ENCODE results near the gene ENTPD2. TPM values are rescaled to one million over a fixed set of nuclear protein-coding genes. Genes with fewer than 3 reads are reported as not detected.

The ENTPD2 gene
- total RNA-seq, 4 donors from 2014 or later: 5.0 to 53.8 (median 28.9) TPM

- H3K27me3 ChIP-seq: no peaks in the 10 kb centered on the region
- H3K27ac ChIP-seq: no peak overlapping the region
- H3K4me3 ChIP-seq: no peak overlapping the region
- DNase-seq: no peak
- H3K9me3 ChIP-seq: no peaks in the 10 kb centered on the region
- H3K4me1 ChIP-seq: peaks cover 0 to 15% (median 8%) of the 10 kb centered on the region in 4 donors
- no peaks in the 10 kb centered on the region for H3K36me3 ChIP-seq
- no peak for TF ChIP-seq POLR2A (IDR thresholded peaks at IDR 0.05)
- no peak for TF ChIP-seq CTCF (IDR thresholded peaks at IDR 0.05)
These were observed 51.8 kb downstream of the ENTPD2 start for GRCh38 chr9:137001857-137002645.

DNA sequence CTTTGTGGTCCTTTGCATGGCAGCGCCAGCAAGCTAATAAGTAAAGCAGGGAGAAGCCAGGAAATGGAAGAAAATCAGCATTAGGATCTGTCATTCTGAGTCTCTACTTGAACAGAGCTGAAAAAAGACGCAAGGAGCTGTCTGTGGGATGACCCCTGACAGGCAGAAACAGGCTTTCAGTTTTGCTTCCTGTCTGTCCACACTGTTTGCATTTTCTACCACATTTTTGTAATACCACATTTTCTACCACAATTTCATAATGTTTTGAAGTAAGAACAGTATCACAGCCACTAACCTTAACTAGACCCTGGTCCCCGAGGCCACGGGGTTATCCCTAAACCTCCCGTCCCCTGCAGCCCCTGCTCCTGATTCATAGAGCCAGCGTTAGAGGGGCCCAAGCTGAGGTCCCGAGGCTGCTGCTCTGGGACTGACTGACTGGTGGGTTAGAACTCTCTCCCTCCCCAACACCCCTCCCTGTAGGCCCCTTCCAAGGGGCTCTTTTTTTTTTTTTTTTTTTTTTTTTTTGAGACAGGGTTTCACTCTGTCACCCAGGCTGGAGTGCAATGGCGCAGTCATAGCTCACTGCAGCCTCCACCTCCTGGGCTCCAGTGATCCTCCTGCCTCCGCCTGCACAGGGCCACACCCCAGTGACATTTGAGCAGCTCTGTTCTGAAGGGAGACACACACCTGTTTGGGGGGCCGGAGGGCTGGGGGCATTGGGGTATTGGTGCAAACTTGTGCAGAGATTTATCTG lies 53.5 kb downstream of the ENTPD2 start:
- Histone ChIP-seq H3K4me3 (peak overlapping the region in 1 of 4 donors; percentile 9), H3K27ac (peak overlapping the region; percentile 52 to 75 (median 66)), H3K9me3 (no peaks in the 10 kb centered on the region), H3K27me3 (no peaks in the 10 kb centered on the region), H3K36me3 (no peaks in the 10 kb centered on the region), H3K4me1 (peaks cover 3 to 26% (median 21%) of the 10 kb centered on the region in 4 donors)
- no peak for TF ChIP-seq CTCF (IDR thresholded peaks at IDR 0.05)
- peak in 1 of 3 donors; percentile 38 for DNase-seq

Small RNA genes lying within 50 kb of the gene (small RNA-seq; reads per million reads assigned to genes)
- gene RF00153: 0 to 0.06 reads per million in 2 donors

Other genes starting within 250 kb of the ENTPD2 start
- gene RABL6, start 246.1 kb downstream of the ENTPD2 start, total RNA-seq: 100 to 1,000 TPM in 3 of 4 donors, 10 to 100 TPM in 1; 98.4 to 187 (median 134) TPM
- gene AJM1, start 211.6 kb downstream of the ENTPD2 start, total RNA-seq: 10 to 100 TPM in 2 of 4 donors, 1 to 10 TPM in 2; 4.1 to 17.4 (median 9.2) TPM
- 100 to 1,000 TPM in 2 of 4 donors, 10 to 100 TPM in 2; 66.0 to 120 (median 96.5) TPM for gene PHPT1, start 204.7 kb downstream of the ENTPD2 start, total RNA-seq
- gene MAMDC4, start 201.7 kb downstream of the ENTPD2 start, total RNA-seq: 10 to 100 TPM; 30.8 to 50.4 (median 41.4) TPM
- 100 to 1,000 TPM; 299 to 676 (median 475) TPM for gene EDF1, start 187.8 kb downstream of the ENTPD2 start, total RNA-seq
- 10 to 100 TPM; 17.5 to 75.1 (median 22.2) TPM for gene TRAF2, start 167.5 kb downstream of the ENTPD2 start, total RNA-seq
- 100 to 1,000 TPM; 247 to 470 (median 336) TPM for gene FBXW5, start 109.3 kb downstream of the ENTPD2 start, total RNA-seq
- 100 to 1,000 TPM in 1 of 4 donors, 10 to 100 TPM in 2, not detected in 1; 24.9 to 148 (median 66.2) TPM for gene C8G, start 108.8 kb downstream of the ENTPD2 start, total RNA-seq
- gene LCN12, start 101.8 kb downstream of the ENTPD2 start, total RNA-seq: 1 to 10 TPM in 3 of 4 donors, not detected in 1; 1.8 to 8.7 (median 7.9) TPM
- gene PTGDS, start 76.6 kb downstream of the ENTPD2 start, total RNA-seq: 10 to 100 TPM in 2 of 4 donors, 1 to 10 TPM in 2; 1.2 to 21.5 (median 7.8) TPM
- gene LCNL1, start 71.1 kb downstream of the ENTPD2 start, total RNA-seq: under 1 TPM in 2 of 4 donors, not detected in 2; 0.28 to 0.83 TPM
- 10 to 100 TPM; 52.3 to 92.4 (median 63.0) TPM for gene PAXX, start 61.6 kb downstream of the ENTPD2 start, total RNA-seq
- 1 to 10 TPM in 1 of 4 donors, not detected in 3; 3.3 TPM for gene CLIC3, start 57.5 kb downstream of the ENTPD2 start, total RNA-seq
- 10 to 100 TPM; 46.4 to 69.0 (median 49.0) TPM for gene ABCA2, start 25.8 kb downstream of the ENTPD2 start, total RNA-seq
- not detected for gene FUT7, start 22.0 kb downstream of the ENTPD2 start, total RNA-seq
- gene NPDC1, start 7.9 kb downstream of the ENTPD2 start, total RNA-seq: 100 to 1,000 TPM in 2 of 4 donors, 10 to 100 TPM in 2; 54.2 to 106 (median 83.8) TPM
- 10 to 100 TPM in 1 of 4 donors, 1 to 10 TPM in 3; 5.6 to 12.4 (median 7.9) TPM for gene SAPCD2, start 16.5 kb upstream of the ENTPD2 start, total RNA-seq
- 10 to 100 TPM in 1 of 4 donors, 1 to 10 TPM in 3; 4.9 to 15.7 (median 6.6) TPM for gene UAP1L1, start 23.5 kb upstream of the ENTPD2 start, total RNA-seq
- gene MAN1B1, start 32.9 kb upstream of the ENTPD2 start, total RNA-seq: 10 to 100 TPM; 42.7 to 74.7 (median 61.0) TPM
- gene DPP7, start 60.7 kb upstream of the ENTPD2 start, total RNA-seq: 100 to 1,000 TPM in 1 of 4 donors, 10 to 100 TPM in 3; 44.7 to 177 (median 76.7) TPM
- not detected for gene GRIN1, start 85.1 kb upstream of the ENTPD2 start, total RNA-seq
- gene LRRC26, start 116.0 kb upstream of the ENTPD2 start, total RNA-seq: 10 to 100 TPM; 14.5 to 45.7 (median 34.1) TPM
- not detected for gene TMEM210, start 118.0 kb upstream of the ENTPD2 start, total RNA-seq
- 100 to 1,000 TPM in 2 of 4 donors, 10 to 100 TPM in 2; 37.7 to 118 (median 78.7) TPM for gene ANAPC2, start 134.5 kb upstream of the ENTPD2 start, total RNA-seq
- 10 to 100 TPM; 58.6 to 82.0 (median 71.6) TPM for gene SSNA1, start 134.6 kb upstream of the ENTPD2 start, total RNA-seq
- gene TPRN, start 146.7 kb upstream of the ENTPD2 start, total RNA-seq: 100 to 1,000 TPM in 3 of 4 donors, 10 to 100 TPM in 1; 28.1 to 167 (median 130) TPM
- gene TMEM203, start 151.6 kb upstream of the ENTPD2 start, total RNA-seq: 10 to 100 TPM; 11.6 to 33.5 (median 27.6) TPM
- 10 to 100 TPM; 16.3 to 39.2 (median 25.1) TPM for gene NDOR1, start 151.6 kb upstream of the ENTPD2 start, total RNA-seq
- gene RNF208, start 168.2 kb upstream of the ENTPD2 start, total RNA-seq: 1 to 10 TPM in 2 of 4 donors, not detected in 2; 4.4 to 5.9 TPM
- gene CYSRT1, start 171.1 kb upstream of the ENTPD2 start, total RNA-seq: 1 to 10 TPM in 2 of 4 donors, not detected in 2; 1.3 to 1.9 TPM
- not detected for gene RNF224, start 173.4 kb upstream of the ENTPD2 start, total RNA-seq
- gene SLC34A3, start 176.8 kb upstream of the ENTPD2 start, total RNA-seq: 10 to 100 TPM in 2 of 4 donors, 1 to 10 TPM in 1, not detected in 1; 4.0 to 14.8 (median 13.3) TPM
- gene TUBB4B, start 187.2 kb upstream of the ENTPD2 start, total RNA-seq: 100 to 1,000 TPM; 174 to 409 (median 322) TPM
- not detected for gene STPG3, start 197.2 kb upstream of the ENTPD2 start, total RNA-seq
- gene NELFB, start 201.3 kb upstream of the ENTPD2 start, total RNA-seq: 10 to 100 TPM; 47.4 to 57.8 (median 50.2) TPM
- 10 to 100 TPM; 33.8 to 45.7 (median 39.2) TPM for gene TOR4A, start 223.7 kb upstream of the ENTPD2 start, total RNA-seq
- gene NRARP, start 248.2 kb upstream of the ENTPD2 start, total RNA-seq: 10 to 100 TPM; 35.3 to 56.1 (median 43.8) TPM